ENCODE data around the gene INPP5A. TPM values are rescaled to one million over a fixed set of nuclear protein-coding genes. Genes with fewer than 3 reads are reported as not detected.

INPP5A gene
- total and polyA plus RNA-seq, 9 of the 15 experiments (the other 6 are each of a cell fraction or from before 2014, with no cell fraction given), result 0.66 to 11.6 (median 7.7) TPM

- H3K4me2 ChIP-seq (ENCODE audit: insufficient read depth, low read length), result no peak overlapping the region
- peaks cover 0 to 7% of the 10 kb centered on the region in 2 experiments; a peak in 2 of 5 replicates for H3K4me1 ChIP-seq (replicated peaks in 1 of 2; ENCODE audit: control insufficient read depth in 2 of 2, insufficient read depth in 2 of 2, low read length in 2 of 2)
- peak; percentile 20 to 60 (median 39) for DNase-seq (ENCODE audit: extremely low read depth in 1 of 4, low spot score in 3 of 4)
- H3K9me1 ChIP-seq (ENCODE audit: control insufficient read depth, insufficient read depth, low read length), result no peaks in the 10 kb centered on the region
- no TSS peak for BruUV-seq (replicated peaks)
- H3K79me2 ChIP-seq (ENCODE audit: control insufficient read depth, insufficient read depth, low read length), result no peaks in the 10 kb centered on the region; the same call in 2 of the 3 replicates
- no peaks in the 10 kb centered on the region for H3K36me3 ChIP-seq (ENCODE audit: control insufficient read depth, insufficient read depth, low read length)
- in situ Hi-C loops (cut with MboI), result loop anchor here (10.0 kb wide), 3 partner anchors 183 to 413 kb away; no protein-coding TSS in a partner anchor
- H4K20me1 ChIP-seq (replicated peaks; ENCODE audit: control insufficient read depth, insufficient read depth, low read length), result peaks cover 19% of the 10 kb centered on the region
- WGBS (ENCODE audit: insufficient coverage, low coverage, missing lambda C conversion rate), result 23% methylated on average over 19 of the region's 19 CpGs
- peak; percentile 88 for FAIRE-seq
- no peak overlapping the region for H3K4me3 ChIP-seq
- no peaks in the 10 kb centered on the region for H3K9me3 ChIP-seq (replicated peaks; ENCODE audit: control insufficient read depth, insufficient read depth, low read depth, low read length)
- intact Hi-C loops (cut with micrococcal nuclease), result loop anchor here (2.0 to 10.0 kb wide), 4 partner anchors 60 to 245 kb away; partner anchors contain the start of gene INPP5A
- H3K9ac ChIP-seq (ENCODE audit: insufficient read depth in 1 of 2, low read depth in 2 of 2, low read length in 2 of 2), result no peak overlapping the region
- POLR2A ChIA-PET, result no interaction called here
- H2AFZ ChIP-seq (ENCODE audit: low read depth, low read length), result no peak overlapping the region
- peak; percentile 85 for ATAC-seq
- CTCF ChIA-PET (ENCODE audit: low intra/inter-chr PET ratio), result interaction anchor here (1.0 to 1.5 kb wide), 2 partner anchors 100 to 179 kb away, joined by 5 to 13 read pairs; partner anchors contain the start of gene INPP5A
- peaks cover 0 to 23% of the 10 kb centered on the region in 2 experiments; a peak in 2 of 5 replicates for H3K27me3 ChIP-seq (ENCODE audit: control insufficient read depth in 2 of 2, insufficient read depth in 2 of 2, low read length in 2 of 2)
- H3K27ac ChIP-seq (ENCODE audit: extremely low read depth, low read depth, low read length), result no peak overlapping the region
- TF ChIP-seq TBP (optimal IDR thresholded peaks at IDR 0.05; ENCODE audit: low read depth, low read length), result no peak
- peak; percentile 41; the same call in 1 of the 2 replicates for TF ChIP-seq CC2D1A (IDR thresholded peaks at IDR 0.05)
- TF ChIP-seq, protein P1, sequence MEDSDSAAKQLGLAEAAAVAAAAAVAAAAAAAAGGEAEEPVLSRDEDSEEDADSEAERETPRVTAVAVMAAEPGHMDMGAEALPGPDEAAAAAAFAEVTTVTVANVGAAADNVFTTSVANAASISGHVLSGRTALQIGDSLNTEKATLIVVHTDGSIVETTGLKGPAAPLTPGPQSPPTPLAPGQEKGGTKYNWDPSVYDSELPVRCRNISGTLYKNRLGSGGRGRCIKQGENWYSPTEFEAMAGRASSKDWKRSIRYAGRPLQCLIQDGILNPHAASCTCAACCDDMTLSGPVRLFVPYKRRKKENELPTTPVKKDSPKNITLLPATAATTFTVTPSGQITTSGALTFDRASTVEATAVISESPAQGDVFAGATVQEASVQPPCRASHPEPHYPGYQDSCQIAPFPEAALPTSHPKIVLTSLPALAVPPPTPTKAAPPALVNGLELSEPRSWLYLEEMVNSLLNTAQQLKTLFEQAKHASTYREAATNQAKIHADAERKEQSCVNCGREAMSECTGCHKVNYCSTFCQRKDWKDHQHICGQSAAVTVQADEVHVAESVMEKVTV (CRISPR knock-in tag; IDR thresholded peaks at IDR 0.05), result peak; percentile 62; the same call in 1 of the 2 replicates
- TF ChIP-seq MTA2 (IDR thresholded peaks at IDR 0.05; ENCODE audit: low read depth), result no peak
- no peak for TF ChIP-seq ZNF586 (CRISPR knock-in tag; conservative IDR thresholded peaks at IDR 0.05)
- no peak for TF ChIP-seq PTRF (tag; IDR thresholded peaks at IDR 0.05)
- TF ChIP-seq ZNF146 (CRISPR knock-in tag; IDR thresholded peaks at IDR 0.05; ENCODE audit: unreplicated experiment), result no peak
- TF ChIP-seq, protein P2, sequence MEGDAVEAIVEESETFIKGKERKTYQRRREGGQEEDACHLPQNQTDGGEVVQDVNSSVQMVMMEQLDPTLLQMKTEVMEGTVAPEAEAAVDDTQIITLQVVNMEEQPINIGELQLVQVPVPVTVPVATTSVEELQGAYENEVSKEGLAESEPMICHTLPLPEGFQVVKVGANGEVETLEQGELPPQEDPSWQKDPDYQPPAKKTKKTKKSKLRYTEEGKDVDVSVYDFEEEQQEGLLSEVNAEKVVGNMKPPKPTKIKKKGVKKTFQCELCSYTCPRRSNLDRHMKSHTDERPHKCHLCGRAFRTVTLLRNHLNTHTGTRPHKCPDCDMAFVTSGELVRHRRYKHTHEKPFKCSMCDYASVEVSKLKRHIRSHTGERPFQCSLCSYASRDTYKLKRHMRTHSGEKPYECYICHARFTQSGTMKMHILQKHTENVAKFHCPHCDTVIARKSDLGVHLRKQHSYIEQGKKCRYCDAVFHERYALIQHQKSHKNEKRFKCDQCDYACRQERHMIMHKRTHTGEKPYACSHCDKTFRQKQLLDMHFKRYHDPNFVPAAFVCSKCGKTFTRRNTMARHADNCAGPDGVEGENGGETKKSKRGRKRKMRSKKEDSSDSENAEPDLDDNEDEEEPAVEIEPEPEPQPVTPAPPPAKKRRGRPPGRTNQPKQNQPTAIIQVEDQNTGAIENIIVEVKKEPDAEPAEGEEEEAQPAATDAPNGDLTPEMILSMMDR (IDR thresholded peaks at IDR 0.05 in 2 of 3, conservative IDR thresholded peaks at IDR 0.05 in 1 of 3; ENCODE audit: insufficient read depth in 2 of 3, low read depth in 1 of 3, low read length in 3 of 3), result peak; percentile 52 to 75 (median 63)
- peak; percentile 71 for TF ChIP-seq SMC3 (conservative IDR thresholded peaks at IDR 0.05; ENCODE audit: insufficient read depth, low read depth, low read length)
These were observed 100.0 kb downstream of the INPP5A start for GRCh38 chr10:132637477-132638129.

Measured in K562 (cell line).